A549 (cell line): ENCODE data around the gene PLPP4. TPM values are rescaled to one million over a fixed set of nuclear protein-coding genes. Genes with fewer than 3 reads are reported as not detected.

Source experiments
- ATAC-seq, 2 experiments: fragments of 200-7000 bp in 1 of 2; fragments of >200 bp in 1 of 2; cut with Nextera tagmentation in 1 of 2; cut with Tn5 transposase in 1 of 2; 3 replicates each; pipeline versions ENCODE4 v1.8.0 to v1.9.1; 2018 to 2020; ENCODE audit warnings: mild to moderate bottlenecking in 1 of 2, moderate library complexity in 1 of 2
- CTCF ChIA-PET: fragments of 300-600 bp; sonication (Branson Sonifier 250); formaldehyde crosslinking; extraction: SDS; loops from one replicate; lab custom pipeline; 2021; ENCODE audit warnings: antibody characterized with exemption, inconsistent platforms; lab: Yijun Ruan, JAX
- POLR2A ChIA-PET: fragments of 350-600 bp; formaldehyde crosslinking; extraction: SDS; loops from one replicate; lab custom pipeline; 2021; ENCODE audit warnings: antibody characterized with exemption, inconsistent platforms; lab: Yijun Ruan, JAX
- DNase-seq, 2 experiments: peaks; one replicate each; pipeline versions ENCODE4 v3.0.0 to v3.0.0-alpha.2; 2011 to 2016; ENCODE audit warnings: low read depth in 1 of 2, low spot score in 1 of 2
- FAIRE-seq: peaks from 2 replicates; lab custom pipeline; 2011; peaks lifted over from hg19 to GRCh38; lab: Jason Lieb, UNC
- H3K27ac ChIP-seq, 2 experiments: fragments of >200 bp; sonication (Bioruptor Twin); formaldehyde crosslinking; 3 replicates each; pipeline ENCODE4 v1.5.1; 2016 to 2017
- H3K4me1 ChIP-seq: fragments of >200 bp; sonication (Bioruptor Twin); formaldehyde crosslinking; 3 replicates; pipeline ENCODE4 v1.6.1; 2016
- H3K4me2 ChIP-seq: fragments of >200 bp; sonication (Bioruptor Twin); formaldehyde crosslinking; 3 replicates; pipeline ENCODE4 v1.6.1; 2016
- H3K4me3 ChIP-seq: fragments of >200 bp; sonication (Bioruptor Twin); formaldehyde crosslinking; 3 replicates; pipeline ENCODE4 v1.5.1; 2016
- H3K9me3 ChIP-seq: fragments of >200 bp; sonication (Bioruptor Twin); formaldehyde crosslinking; 3 replicates; pipeline ENCODE4 v1.6.1; 2016
- BHLHE40 ChIP-seq: IDR thresholded peaks from 2 replicates; pipeline ENCODE4 v1.6.1; 2012; ENCODE audit warnings: low read depth, low read length, inconsistent platforms
- CBX2 ChIP-seq: fragments of 200-600 bp; sonication (generic); IDR thresholded peaks from 2 replicates; pipeline ENCODE4 v1.6.1; 2016; ENCODE audit warnings: low read depth, mild to moderate bottlenecking, borderline replicate concordance
- CEBPB ChIP-seq, 2 experiments: fragments of >200 bp in 1 of 2; sonication (Bioruptor Twin) in 1 of 2; formaldehyde crosslinking in 1 of 2; IDR thresholded peaks; 2 replicates each; pipeline ENCODE4 v1.6.1; 2012 to 2016
- CHD4 ChIP-seq: fragments of 200-600 bp; sonication (generic); IDR thresholded peaks from 2 replicates; pipeline ENCODE4 v1.6.1; 2016; ENCODE audit warnings: antibody characterized with exemption, mild to moderate bottlenecking, borderline replicate concordance
- EP300 ChIP-seq, 2 experiments: fragments of >200 bp; sonication (Bioruptor Twin); formaldehyde crosslinking; IDR thresholded peaks; 2 replicates in 1 of 2; 3 replicates in 1 of 2; pipeline ENCODE4 v1.6.1; 2016 to 2017
- ESRRA ChIP-seq: fragments of 150-350 bp; IDR thresholded peaks from 2 replicates; pipeline ENCODE4 v1.6.1; 2014; ENCODE audit warnings: mild to moderate bottlenecking, low read length, borderline replicate concordance
- HOXA7 ChIP-seq: fragments of 250-450 bp; sonication (Bioruptor Pico); IDR thresholded peaks from 2 replicates; pipeline ENCODE4 v1.5.0; 2020; ENCODE audit warnings: mild to moderate bottlenecking, moderate library complexity
- HOXB5 ChIP-seq: fragments of 250-450 bp; sonication (Bioruptor Pico); IDR thresholded peaks from 2 replicates; pipeline ENCODE4 v1.5.0; 2020; ENCODE audit warnings: mild to moderate bottlenecking, moderate library complexity
- JUN ChIP-seq, 2 experiments: fragments of >200 bp; sonication (Bioruptor Twin); formaldehyde crosslinking; IDR thresholded peaks; 2 replicates in 1 of 2; 3 replicates in 1 of 2; pipeline ENCODE4 v1.6.1; 2016 to 2017
- KDM1A ChIP-seq: fragments of 200-600 bp; sonication (generic); IDR thresholded peaks from 2 replicates; pipeline ENCODE4 v1.6.1; 2016; ENCODE audit warnings: low read depth, mild to moderate bottlenecking
- KDM5A ChIP-seq: fragments of 200-600 bp; sonication (generic); IDR thresholded peaks from 2 replicates; pipeline ENCODE4 v1.6.1; 2016; ENCODE audit warnings: antibody characterized with exemption, mild to moderate bottlenecking
- MYC ChIP-seq: IDR thresholded peaks from 2 replicates; pipeline ENCODE4 v1.6.1; 2012; ENCODE audit warnings: mild to moderate bottlenecking, inconsistent platforms, low read length, improper control_type of control experiment, borderline replicate concordance
- NR3C1 ChIP-seq: fragments of >200 bp; sonication (Bioruptor Twin); formaldehyde crosslinking; IDR thresholded peaks from 3 replicates; pipeline ENCODE4 v1.6.1; 2017
- PHF8 ChIP-seq: fragments of 200-600 bp; sonication (generic); IDR thresholded peaks from 2 replicates; pipeline ENCODE4 v1.6.1; 2016; ENCODE audit warnings: low read depth, mild to moderate bottlenecking, antibody characterized with exemption, moderate library complexity, borderline replicate concordance
- RAD21 ChIP-seq, 2 experiments: fragments of >200 bp in 1 of 2; sonication (Bioruptor Twin) in 1 of 2; formaldehyde crosslinking in 1 of 2; IDR thresholded peaks in 1 of 2; conservative IDR thresholded peaks in 1 of 2; 2 replicates in 1 of 2; 3 replicates in 1 of 2; pipeline ENCODE4 v1.6.1; 2012 to 2018; ENCODE audit warnings: inconsistent platforms in 1 of 2
- RCOR1 ChIP-seq: fragments of 150-350 bp; IDR thresholded peaks from 2 replicates; pipeline ENCODE4 v1.6.1; 2014; ENCODE audit warnings: antibody characterized with exemption, low read length, low read depth
- RFX5 ChIP-seq: fragments of 450-650 bp; IDR thresholded peaks from 2 replicates; pipeline ENCODE4 v1.7.1; 2014; ENCODE audit warnings: antibody characterized with exemption, mild to moderate bottlenecking, moderate library complexity
- TFCP2L1 ChIP-seq: fragments of 250-450 bp; sonication (Bioruptor Pico); IDR thresholded peaks from 2 replicates; pipeline ENCODE4 v1.5.0; 2021; ENCODE audit warnings: mild to moderate bottlenecking
- TP53 ChIP-seq: fragments of 250-450 bp; sonication (Bioruptor Pico); IDR thresholded peaks from 2 replicates; pipeline ENCODE4 v1.5.0; 2021; ENCODE audit warnings: mild to moderate bottlenecking, moderate library complexity
- WGBS: methylation state at CpG from one replicate; pipeline ENCODE4 v1.1.6; 2017; ENCODE audit errors: missing lambda C conversion rate; 5-methylcytosine and 5-hydroxymethylcytosine counted together
- polyA plus RNA-seq, 4 experiments: library from polyadenylated mRNA; depleted of rRNA in 3 of 4; stranded (reverse); fragments of >200 nt; fragmentation: RNase III in 1 of 4; extraction: RNeasy Plus Mini Kit Qiagen cat#74134 plus additional on column Dnase treatment in 1 of 4; gene quantifications; 2 replicates in 3 of 4; 3 replicates in 1 of 4; pipeline ENCODE4 v1.2.3, GENCODE V29; 2011 to 2017
- TF ChIP-seq, protein P1 (sequence below): fragments of >200 bp; sonication (Bioruptor Twin); formaldehyde crosslinking; IDR thresholded peaks from 2 replicates; pipeline ENCODE4 v1.6.1; 2016
- TF ChIP-seq, protein P2 (sequence below): fragments of 250-450 bp; sonication (Bioruptor Pico); IDR thresholded peaks from 2 replicates; pipeline ENCODE4 v1.5.0; 2021; ENCODE audit warnings: mild to moderate bottlenecking, moderate library complexity, borderline replicate concordance
- TF ChIP-seq, protein P3 (sequence below): fragments of >200 bp; sonication (Bioruptor Twin); formaldehyde crosslinking; IDR thresholded peaks from 3 replicates; pipeline ENCODE4 v1.6.1; 2016

Gene PLPP4
- polyA plus RNA-seq, 2 of the 4 experiments (the other 2 are of a cell fraction), result not detected

DNA sequence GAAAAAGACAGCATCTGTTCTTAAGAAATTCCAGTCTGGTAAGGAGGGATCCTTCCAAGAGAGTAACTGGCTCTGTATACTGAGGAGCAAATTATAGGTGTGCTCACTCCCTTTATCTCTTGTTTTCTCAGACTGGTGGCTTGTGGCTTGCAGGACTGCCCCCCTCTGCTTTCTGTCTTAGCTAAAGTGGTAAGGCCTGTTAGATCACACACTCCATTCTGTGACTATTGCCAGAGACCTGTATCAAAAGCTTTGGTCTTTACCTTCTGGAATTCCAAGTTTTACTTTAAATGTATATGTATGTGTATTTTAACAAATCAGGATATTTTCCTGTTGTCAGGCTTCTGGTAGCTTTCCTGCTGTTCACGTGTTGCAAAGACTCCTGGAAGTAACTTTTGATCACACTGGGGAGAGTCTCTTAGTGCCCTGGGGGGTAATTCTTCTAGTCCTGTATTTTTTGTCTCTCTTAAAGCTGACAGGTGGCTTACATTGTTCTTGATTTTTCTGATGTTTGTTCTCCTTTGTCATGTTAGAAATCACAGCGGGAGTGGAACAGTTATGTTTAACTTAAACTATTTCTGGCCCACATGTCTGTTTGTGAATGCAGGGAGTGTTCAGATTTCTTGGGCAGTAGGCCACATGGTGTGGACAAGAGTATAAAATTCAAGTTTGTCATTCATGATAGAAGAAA, 99.0 kb downstream of the PLPP4 start:
- DNase-seq, result no peak

DNA sequence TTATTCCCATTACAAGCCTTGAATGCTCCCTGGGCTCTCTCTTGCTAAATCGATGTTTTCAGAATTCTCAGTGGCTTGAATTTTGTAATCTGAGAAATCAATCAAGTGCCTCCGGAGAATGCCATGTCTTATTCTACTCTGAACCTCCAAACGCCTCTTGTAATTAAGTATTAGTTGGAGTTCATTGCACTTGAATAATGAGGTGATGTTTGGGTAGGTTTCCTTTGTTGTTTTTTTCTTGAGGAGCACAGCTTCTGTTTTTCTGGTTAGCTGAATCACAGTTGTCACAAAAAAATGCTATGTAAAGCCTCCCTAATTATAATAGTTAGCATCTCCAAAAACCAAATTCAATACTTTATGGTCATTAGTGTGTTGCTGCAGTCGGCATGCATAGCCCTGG, 100.3 kb downstream of the PLPP4 start:
- ATAC-seq, result no peak
- POLR2A ChIA-PET, result no interaction called here
- CTCF ChIA-PET, result no interaction called here
- 3% methylated on average over 4 of the region's 4 CpGs for WGBS
- Histone ChIP-seq H3K4me1 (no peaks in the 10 kb centered on the region), H3K4me3 (no peak overlapping the region), H3K4me2 (no peak overlapping the region), H3K9me3 (no peaks in the 10 kb centered on the region), H3K27ac (no peak overlapping the region)
- TF ChIP-seq KDM5A (no peak), CBX2 (no peak), RCOR1 (no peak)
- DNase-seq, result no peak
- FAIRE-seq, result no peak

More for the DNA sequence above, 99.0 kb downstream of the PLPP4 start:
- WGBS, result 2% methylated on average over 2 of the region's 2 CpGs
- ChIA-PET POLR2A (no interaction called here), CTCF (no interaction called here)
- Histone ChIP-seq H3K4me1 (no peaks in the 10 kb centered on the region), H3K27ac (no peak overlapping the region), H3K4me2 (no peak overlapping the region), H3K4me3 (no peak overlapping the region), H3K9me3 (no peaks in the 10 kb centered on the region)
- ATAC-seq, result no peak
- TF ChIP-seq ESRRA, result no peak
- TF ChIP-seq BHLHE40, result no peak
- TF ChIP-seq EP300 (IDR thresholded peaks at IDR 0.05), result no peak
- TF ChIP-seq RAD21 (conservative IDR thresholded peaks at IDR 0.05 in 1 of 2, IDR thresholded peaks at IDR 0.05 in 1 of 2), result no peak
- no peak for TF ChIP-seq CHD4
- no peak for TF ChIP-seq HOXB5
- TF ChIP-seq, protein P1, sequence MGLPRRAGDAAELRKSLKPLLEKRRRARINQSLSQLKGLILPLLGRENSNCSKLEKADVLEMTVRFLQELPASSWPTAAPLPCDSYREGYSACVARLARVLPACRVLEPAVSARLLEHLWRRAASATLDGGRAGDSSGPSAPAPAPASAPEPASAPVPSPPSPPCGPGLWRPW, result no peak
- no peak for TF ChIP-seq RCOR1
- TF ChIP-seq KDM1A, result no peak
- TF ChIP-seq HOXA7 (CRISPR knock-in tag), result no peak
- no peak for TF ChIP-seq CBX2
- no peak for TF ChIP-seq PHF8
- no peak for TF ChIP-seq CEBPB (IDR thresholded peaks at IDR 0.05)
- no peak for TF ChIP-seq JUN (IDR thresholded peaks at IDR 0.05)
- TF ChIP-seq MYC, result no peak
- TF ChIP-seq, protein P2, sequence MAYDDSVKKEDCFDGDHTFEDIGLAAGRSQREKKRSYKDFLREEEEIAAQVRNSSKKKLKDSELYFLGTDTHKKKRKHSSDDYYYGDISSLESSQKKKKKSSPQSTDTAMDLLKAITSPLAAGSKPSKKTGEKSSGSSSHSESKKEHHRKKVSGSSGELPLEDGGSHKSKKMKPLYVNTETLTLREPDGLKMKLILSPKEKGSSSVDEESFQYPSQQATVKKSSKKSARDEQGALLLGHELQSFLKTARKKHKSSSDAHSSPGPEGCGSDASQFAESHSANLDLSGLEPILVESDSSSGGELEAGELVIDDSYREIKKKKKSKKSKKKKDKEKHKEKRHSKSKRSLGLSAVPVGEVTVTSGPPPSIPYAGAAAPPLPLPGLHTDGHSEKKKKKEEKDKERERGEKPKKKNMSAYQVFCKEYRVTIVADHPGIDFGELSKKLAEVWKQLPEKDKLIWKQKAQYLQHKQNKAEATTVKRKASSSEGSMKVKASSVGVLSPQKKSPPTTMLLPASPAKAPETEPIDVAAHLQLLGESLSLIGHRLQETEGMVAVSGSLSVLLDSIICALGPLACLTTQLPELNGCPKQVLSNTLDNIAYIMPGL (CRISPR knock-in tag), result no peak
- TF ChIP-seq NR3C1, result no peak
- no peak for TF ChIP-seq RFX5
- no peak for FAIRE-seq

DNA sequence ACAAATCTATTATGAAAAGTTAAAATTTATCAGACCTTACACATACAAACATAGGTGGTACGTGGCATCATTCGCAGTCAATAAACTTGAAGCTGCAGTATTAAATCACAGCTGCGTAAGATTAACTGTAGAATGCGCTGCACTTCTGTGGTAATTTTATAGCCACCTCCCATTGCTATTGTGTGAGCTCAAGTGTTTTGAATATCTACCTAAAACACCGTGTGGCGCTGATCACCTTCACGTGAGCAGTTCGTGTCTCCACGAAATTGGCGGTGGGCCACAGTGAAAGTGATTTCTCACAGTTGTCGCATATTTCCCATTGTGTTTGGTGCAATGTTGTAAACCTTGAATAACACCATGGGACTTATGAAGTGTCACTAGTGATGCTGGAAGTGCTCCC, 102.8 kb downstream of the PLPP4 start:
- no peak for TF ChIP-seq TFCP2L1 (CRISPR knock-in tag)
- TF ChIP-seq TP53 (CRISPR knock-in tag), result no peak
- no peak for TF ChIP-seq KDM1A
- TF ChIP-seq, protein P3, sequence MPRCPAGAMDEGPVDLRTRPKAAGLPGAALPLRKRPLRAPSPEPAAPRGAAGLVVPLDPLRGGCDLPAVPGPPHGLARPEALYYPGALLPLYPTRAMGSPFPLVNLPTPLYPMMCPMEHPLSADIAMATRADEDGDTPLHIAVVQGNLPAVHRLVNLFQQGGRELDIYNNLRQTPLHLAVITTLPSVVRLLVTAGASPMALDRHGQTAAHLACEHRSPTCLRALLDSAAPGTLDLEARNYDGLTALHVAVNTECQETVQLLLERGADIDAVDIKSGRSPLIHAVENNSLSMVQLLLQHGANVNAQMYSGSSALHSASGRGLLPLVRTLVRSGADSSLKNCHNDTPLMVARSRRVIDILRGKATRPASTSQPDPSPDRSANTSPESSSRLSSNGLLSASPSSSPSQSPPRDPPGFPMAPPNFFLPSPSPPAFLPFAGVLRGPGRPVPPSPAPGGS, result no peak
- TF ChIP-seq, protein P1, result no peak
- DNase-seq, result no peak
- ATAC-seq, result no peak
- Histone ChIP-seq H3K4me2 (no peak overlapping the region), H3K27ac (no peak overlapping the region), H3K4me3 (no peak overlapping the region), H3K9me3 (no peaks in the 10 kb centered on the region), H3K4me1 (no peaks in the 10 kb centered on the region)
- WGBS, result 36% methylated on average over 11 of the region's 11 CpGs
- ChIA-PET POLR2A (no interaction called here), CTCF (no interaction called here)
- FAIRE-seq, result no peak
